Hepatocyte (in vitro differentiated cells): Measurements from ENCODE around the gene SKA2.

Experiments used
- EZH2 ChIP-seq: fragments of 200-600 bp; sonication (generic); IDR thresholded peaks from 2 replicates; pipeline ENCODE4 v1.6.1; 2016; ENCODE audit warnings: antibody characterized with exemption, mild to moderate bottlenecking, borderline replicate concordance
- EZH2phosphoT487 ChIP-seq: fragments of 200-600 bp; sonication (generic); IDR thresholded peaks from one replicate; pipeline ENCODE4 v1.6.1; 2018; ENCODE audit warnings: antibody characterized with exemption, mild to moderate bottlenecking, low read depth, moderate library complexity; ENCODE audit not compliant: unreplicated experiment, severe bottlenecking
- TF ChIP-seq, protein P1 (sequence below): fragments of 200-600 bp; sonication (generic); IDR thresholded peaks from 2 replicates; pipeline ENCODE4 v1.5.1; 2016; ENCODE audit warnings: antibody characterized with exemption, mild to moderate bottlenecking; ENCODE audit not compliant: poor library complexity

DNA sequence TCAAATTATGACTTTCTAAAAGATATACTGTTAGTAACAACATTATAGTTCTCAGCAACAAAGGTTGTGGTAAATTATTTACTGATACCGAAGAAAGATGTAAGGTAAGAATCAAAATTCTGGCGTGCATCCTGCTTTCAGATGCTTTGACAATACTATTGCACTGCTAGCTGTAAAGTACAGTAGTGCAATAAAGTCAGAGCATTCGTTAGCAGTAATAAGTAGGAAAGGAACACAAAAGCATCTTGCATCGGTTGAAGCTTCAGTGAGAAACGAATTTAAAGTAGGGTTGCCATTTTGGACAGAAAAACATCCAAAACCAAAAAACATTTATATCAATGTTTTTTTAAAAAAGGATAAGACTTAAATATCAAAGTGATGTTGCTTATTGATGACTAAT, 4.0 kb downstream of the SKA2 start:
- TF ChIP-seq, protein P1, sequence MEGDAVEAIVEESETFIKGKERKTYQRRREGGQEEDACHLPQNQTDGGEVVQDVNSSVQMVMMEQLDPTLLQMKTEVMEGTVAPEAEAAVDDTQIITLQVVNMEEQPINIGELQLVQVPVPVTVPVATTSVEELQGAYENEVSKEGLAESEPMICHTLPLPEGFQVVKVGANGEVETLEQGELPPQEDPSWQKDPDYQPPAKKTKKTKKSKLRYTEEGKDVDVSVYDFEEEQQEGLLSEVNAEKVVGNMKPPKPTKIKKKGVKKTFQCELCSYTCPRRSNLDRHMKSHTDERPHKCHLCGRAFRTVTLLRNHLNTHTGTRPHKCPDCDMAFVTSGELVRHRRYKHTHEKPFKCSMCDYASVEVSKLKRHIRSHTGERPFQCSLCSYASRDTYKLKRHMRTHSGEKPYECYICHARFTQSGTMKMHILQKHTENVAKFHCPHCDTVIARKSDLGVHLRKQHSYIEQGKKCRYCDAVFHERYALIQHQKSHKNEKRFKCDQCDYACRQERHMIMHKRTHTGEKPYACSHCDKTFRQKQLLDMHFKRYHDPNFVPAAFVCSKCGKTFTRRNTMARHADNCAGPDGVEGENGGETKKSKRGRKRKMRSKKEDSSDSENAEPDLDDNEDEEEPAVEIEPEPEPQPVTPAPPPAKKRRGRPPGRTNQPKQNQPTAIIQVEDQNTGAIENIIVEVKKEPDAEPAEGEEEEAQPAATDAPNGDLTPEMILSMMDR: no peak
- TF ChIP-seq EZH2 (no peak), EZH2phosphoT487 (no peak)
